ENCODE results near the gene FBXO11. TPM values are rescaled to one million over a fixed set of nuclear protein-coding genes. Genes with fewer than 3 reads are reported as not detected.

Gene FBXO11
- polyA plus RNA-seq, 1 donor (not counting 4 experiments of a cell fraction or from before 2014, with no cell fraction given): 45.5 TPM

- FAIRE-seq: no peak
- H3K36me3 ChIP-seq (ENCODE audit: control insufficient read depth in 2 of 2, extremely low read depth in 1 of 2, insufficient read depth in 2 of 2, low read length in 2 of 2): no peaks in the 10 kb centered on the region
- no peaks in the 10 kb centered on the region for H3K9me1 ChIP-seq (ENCODE audit: control insufficient read depth, extremely low read depth, insufficient read depth, low read length)
- no peak overlapping the region for H3K9ac ChIP-seq (ENCODE audit: control insufficient read depth, extremely low read depth, insufficient read depth, low read length)
- H3K9me3 ChIP-seq (ENCODE audit: control insufficient read depth, low read depth, low read length): peaks cover 2% of the 10 kb centered on the region
- H3K27me3 ChIP-seq (ENCODE audit: control insufficient read depth, extremely low read depth, insufficient read depth, low read length): no peaks in the 10 kb centered on the region
- TF ChIP-seq EZH2 (IDR thresholded peaks at IDR 0.05; ENCODE audit: low read length): no peak
- no peak for TF ChIP-seq CTCF (optimal IDR thresholded peaks at IDR 0.05 in 1 of 3, IDR thresholded peaks at IDR 0.05 in 1 of 3, conservative IDR thresholded peaks at IDR 0.05 in 1 of 3; ENCODE audit: extremely low read depth in 1 of 3, insufficient read depth in 2 of 3, low read length in 3 of 3)
- dilution Hi-C loops (cut with MboI; ENCODE audit: extremely low pct_ligation_motif_present, low sequenced_read_pairs): no loop called here
- H3K4me1 ChIP-seq (ENCODE audit: control insufficient read depth, extremely low read depth, insufficient read depth, low read length): no peaks in the 10 kb centered on the region
- no peaks in the 10 kb centered on the region for H3K79me2 ChIP-seq (ENCODE audit: control insufficient read depth, insufficient read depth, low read length)
- no peak overlapping the region for H3K4me2 ChIP-seq (ENCODE audit: control insufficient read depth, extremely low read depth, insufficient read depth, low read depth, low read length)
- no peak overlapping the region for H3K27ac ChIP-seq (ENCODE audit: control insufficient read depth, insufficient read depth, low read length)
- no peaks in the 10 kb centered on the region for H4K20me1 ChIP-seq (ENCODE audit: control insufficient read depth, extremely low read depth, insufficient read depth, low read length)
- no peak for DNase-seq (ENCODE audit: low read depth, low spot score)
- H2AFZ ChIP-seq (ENCODE audit: control insufficient read depth, low read length): no peak overlapping the region
- no peak overlapping the region for H3K4me3 ChIP-seq (ENCODE audit: control insufficient read depth in 2 of 3, extremely low read depth in 1 of 3, insufficient read depth in 2 of 3, low read depth in 1 of 3, low read length in 3 of 3)
Observed at GRCh38 chr2:47744074-47744473, 162.2 kb downstream of the FBXO11 start.

- Histone ChIP-seq H3K9ac (ENCODE audit: control insufficient read depth, extremely low read depth, insufficient read depth, low read length) (no peak overlapping the region), H3K4me3 (ENCODE audit: control insufficient read depth in 2 of 3, extremely low read depth in 1 of 3, insufficient read depth in 2 of 3, low read depth in 1 of 3, low read length in 3 of 3) (no peak overlapping the region), H2AFZ (ENCODE audit: control insufficient read depth, low read length) (no peak overlapping the region), H3K9me3 (ENCODE audit: control insufficient read depth, low read depth, low read length) (no peaks in the 10 kb centered on the region), H3K4me2 (ENCODE audit: control insufficient read depth, extremely low read depth, insufficient read depth, low read depth, low read length) (no peak overlapping the region), H4K20me1 (ENCODE audit: control insufficient read depth, extremely low read depth, insufficient read depth, low read length) (no peaks in the 10 kb centered on the region), H3K4me1 (ENCODE audit: control insufficient read depth, extremely low read depth, insufficient read depth, low read length) (no peaks in the 10 kb centered on the region), H3K27ac (ENCODE audit: control insufficient read depth, insufficient read depth, low read length) (no peak overlapping the region), H3K9me1 (ENCODE audit: control insufficient read depth, extremely low read depth, insufficient read depth, low read length) (no peaks in the 10 kb centered on the region), H3K27me3 (ENCODE audit: control insufficient read depth, extremely low read depth, insufficient read depth, low read length) (no peaks in the 10 kb centered on the region), H3K36me3 (ENCODE audit: control insufficient read depth in 2 of 2, extremely low read depth in 1 of 2, insufficient read depth in 2 of 2, low read length in 2 of 2) (no peaks in the 10 kb centered on the region), H3K79me2 (ENCODE audit: control insufficient read depth, insufficient read depth, low read length) (no peaks in the 10 kb centered on the region)
- FAIRE-seq (no peak), DNase-seq (ENCODE audit: low read depth, low spot score) (no peak)
- dilution Hi-C loops (cut with MboI; ENCODE audit: extremely low pct_ligation_motif_present, low sequenced_read_pairs): no loop called here
- TF ChIP-seq EZH2 (IDR thresholded peaks at IDR 0.05; ENCODE audit: low read length): no peak
- TF ChIP-seq CTCF (optimal IDR thresholded peaks at IDR 0.05 in 1 of 3, IDR thresholded peaks at IDR 0.05 in 1 of 3, conservative IDR thresholded peaks at IDR 0.05 in 1 of 3; ENCODE audit: extremely low read depth in 1 of 3, insufficient read depth in 2 of 3, low read length in 3 of 3): no peak
Observed at GRCh38 chr2:47741637-47742036, 164.7 kb downstream of the FBXO11 start.
